HTR-8/SVneo (cell line): ENCODE data around the gene RPS6KL1.
A peak's percentile ranks its signal among the peaks of the same experiment; 100 is the strongest.

ENCODE experiments used
- DNase-seq: peaks from one replicate; pipeline ENCODE4 v3.0.0; 2011; ENCODE audit warnings: low spot score, mixed read lengths; ENCODE audit not compliant: insufficient read length
- FAIRE-seq: peaks from 2 replicates; lab custom pipeline; 2011; peaks lifted over from hg19 to GRCh38; lab: Jason Lieb, UNC

The RPS6KL1 gene

GRCh38 chr14:74922752-74923401 is at the start of gene RPS6KL1:
Gene RPS6KL1 (minus strand): TSS chr14:74923260. CDS start chr14:74921541, 1,719 bp downstream.
- DNase-seq (peak; percentile 99), FAIRE-seq (peak; percentile 100)

- no peak for DNase-seq
- FAIRE-seq, result no peak
Observed at GRCh38 chr14:74968811-74969210, 45.8 kb upstream of the RPS6KL1 start.

GRCh38 chr14:74965486-74966153 is 42.6 kb upstream of the RPS6KL1 start:
- FAIRE-seq (peak; percentile 68), DNase-seq (no peak)

- no peak for DNase-seq
- peak; percentile 59 for FAIRE-seq
Observed at GRCh38 chr14:74964787-74965485, 41.9 kb upstream of the RPS6KL1 start.

GRCh38 chr14:74963705-74964271 is 40.7 kb upstream of the RPS6KL1 start:
- no peak for FAIRE-seq

GRCh38 chr14:74963178-74963704 is 40.2 kb upstream of the RPS6KL1 start:
- FAIRE-seq (no peak), DNase-seq (no peak)

More at GRCh38 chr14:74963705-74964271, 40.7 kb upstream of the RPS6KL1 start:
- DNase-seq, result no peak

GRCh38 chr14:74962493-74962892 is 39.4 kb upstream of the RPS6KL1 start:
- no peak for DNase-seq
- FAIRE-seq, result no peak

GRCh38 chr14:74962046-74962445 is 39.0 kb upstream of the RPS6KL1 start:
- FAIRE-seq (peak; percentile 13), DNase-seq (no peak)

- peak; percentile 20 for FAIRE-seq
- DNase-seq, result no peak
Observed at GRCh38 chr14:74961238-74961911, 38.3 kb upstream of the RPS6KL1 start.

GRCh38 chr14:74960736-74961135 is 37.7 kb upstream of the RPS6KL1 start:
- DNase-seq (no peak), FAIRE-seq (no peak)

GRCh38 chr14:74959596-74960180 is 36.6 kb upstream of the RPS6KL1 start:
- FAIRE-seq (peak; percentile 23), DNase-seq (no peak)

- no peak for FAIRE-seq
- DNase-seq, result no peak
Observed at GRCh38 chr14:74956280-74957072, 33.4 kb upstream of the RPS6KL1 start.

GRCh38 chr14:74956027-74956279 is 32.9 kb upstream of the RPS6KL1 start:
- FAIRE-seq (no peak), DNase-seq (no peak)

- DNase-seq (peak; percentile 87), FAIRE-seq (no peak)
Observed at GRCh38 chr14:74955229-74956026, 32.4 kb upstream of the RPS6KL1 start, which contains the start of gene PGF. Gene PGF (minus strand): TSS chr14:74955597. CDS start chr14:74955242, 355 bp downstream.

GRCh38 chr14:74954947-74955228 is 31.8 kb upstream of the RPS6KL1 start:
- FAIRE-seq (no peak), DNase-seq (no peak)

- DNase-seq (no peak), FAIRE-seq (peak; percentile 80)
Observed at GRCh38 chr14:74954232-74954946, 31.3 kb upstream of the RPS6KL1 start.

GRCh38 chr14:74953686-74954085 is 30.6 kb upstream of the RPS6KL1 start:
- FAIRE-seq (no peak), DNase-seq (no peak)
